CD8-positive, alpha-beta memory T cell (primary cell): Measurements from ENCODE around the gene KCNH3. TPM values are rescaled to one million over a fixed set of nuclear protein-coding genes. Genes with fewer than 3 reads are reported as not detected.
A peak's percentile ranks its signal among the peaks of the same experiment; 100 is the strongest.

Experiments used
- CTCF ChIA-PET: fragments of 350-600 bp; sonication (Branson Sonifier 250); formaldehyde crosslinking; loops from one replicate; lab custom pipeline; 2021; ENCODE audit warnings: antibody characterized with exemption; lab: Charles Lee
- POLR2A ChIA-PET: fragments of 350-600 bp; sonication (Branson Sonifier 250); formaldehyde crosslinking; loops from one replicate; lab custom pipeline; 2021; ENCODE audit warnings: antibody characterized with exemption; lab: Charles Lee
- DNase-seq, 5 donors: peaks; one replicate each; pipeline versions ENCODE4 v3.0.0 to v3.0.0-alpha.2; 2020 to 2022; ENCODE audit warnings: mixed read lengths in 1 of 5
- H3K27ac ChIP-seq: one replicate; pipeline ENCODE4 v1.7.0; 2013; ENCODE audit warnings: low read depth, mild to moderate bottlenecking, low read length, moderate library complexity
- H3K27me3 ChIP-seq: 2 replicates; pipeline ENCODE4 v1.7.0; 2013; ENCODE audit warnings: low read length, mild to moderate bottlenecking; ENCODE audit not compliant: insufficient read depth, poor library complexity, severe bottlenecking
- H3K36me3 ChIP-seq: 2 replicates; pipeline ENCODE4 v1.7.0; 2013; ENCODE audit warnings: mild to moderate bottlenecking, low read length, moderate library complexity; ENCODE audit not compliant: insufficient read depth
- H3K4me1 ChIP-seq: 2 replicates; pipeline ENCODE4 v1.7.0; 2013; ENCODE audit warnings: mild to moderate bottlenecking, low read length, moderate library complexity; ENCODE audit not compliant: insufficient read depth
- H3K4me3 ChIP-seq: 2 replicates; pipeline ENCODE4 v1.7.0; 2013; ENCODE audit warnings: mild to moderate bottlenecking, low read length
- H3K9me3 ChIP-seq: 2 replicates; pipeline ENCODE4 v1.7.0; 2013; ENCODE audit warnings: mild to moderate bottlenecking, low read length
- H3K27ac Mint-ChIP-seq, 8 donors: one replicate each; pipeline ENCODE4 v1.8.0; 2020 to 2021; ENCODE audit warnings: mixed read lengths in 8 of 8, mild to moderate bottlenecking in 6 of 8, inconsistent platforms in 3 of 8, moderate library complexity in 3 of 8
- H3K27me3 Mint-ChIP-seq, 2 donors: one replicate each; pipeline ENCODE4 v1.8.0; 2020 to 2021; ENCODE audit warnings: mixed read lengths in 2 of 2, mild to moderate bottlenecking in 1 of 2, moderate library complexity in 1 of 2
- H3K36me3 Mint-ChIP-seq, 3 donors: one replicate each; pipeline ENCODE4 v1.8.0; 2020 to 2021; ENCODE audit warnings: mixed read lengths in 3 of 3, inconsistent platforms in 1 of 3, mild to moderate bottlenecking in 1 of 3
- H3K4me1 Mint-ChIP-seq, 3 donors: one replicate each; pipeline ENCODE4 v1.8.0; 2020 to 2021; ENCODE audit warnings: mixed read lengths in 3 of 3, inconsistent platforms in 1 of 3, mild to moderate bottlenecking in 1 of 3
- H3K4me3 Mint-ChIP-seq, 7 donors: one replicate each; pipeline ENCODE4 v1.8.0; 2020 to 2021; ENCODE audit warnings: mixed read lengths in 7 of 7, mild to moderate bottlenecking in 6 of 7, moderate library complexity in 4 of 7, inconsistent platforms in 2 of 7
- H3K9me3 Mint-ChIP-seq, 5 donors: one replicate each; pipeline ENCODE4 v1.8.0; 2020 to 2022; ENCODE audit warnings: mixed read lengths in 5 of 5, mild to moderate bottlenecking in 3 of 5, moderate library complexity in 2 of 5, inconsistent platforms in 1 of 5
- polyA plus RNA-seq: library from polyadenylated mRNA; unstranded; fragments of 300-500 nt; fragmentation: Illumina TruSeq; gene quantifications from one replicate; pipeline ENCODE4 v1.2.3, GENCODE V29; 2021
- total RNA-seq, 2 experiments: library from RNA; stranded (reverse); gene quantifications; one replicate each; pipeline ENCODE4 v1.2.3, GENCODE V29; 2021

Gene KCNH3, protein sequence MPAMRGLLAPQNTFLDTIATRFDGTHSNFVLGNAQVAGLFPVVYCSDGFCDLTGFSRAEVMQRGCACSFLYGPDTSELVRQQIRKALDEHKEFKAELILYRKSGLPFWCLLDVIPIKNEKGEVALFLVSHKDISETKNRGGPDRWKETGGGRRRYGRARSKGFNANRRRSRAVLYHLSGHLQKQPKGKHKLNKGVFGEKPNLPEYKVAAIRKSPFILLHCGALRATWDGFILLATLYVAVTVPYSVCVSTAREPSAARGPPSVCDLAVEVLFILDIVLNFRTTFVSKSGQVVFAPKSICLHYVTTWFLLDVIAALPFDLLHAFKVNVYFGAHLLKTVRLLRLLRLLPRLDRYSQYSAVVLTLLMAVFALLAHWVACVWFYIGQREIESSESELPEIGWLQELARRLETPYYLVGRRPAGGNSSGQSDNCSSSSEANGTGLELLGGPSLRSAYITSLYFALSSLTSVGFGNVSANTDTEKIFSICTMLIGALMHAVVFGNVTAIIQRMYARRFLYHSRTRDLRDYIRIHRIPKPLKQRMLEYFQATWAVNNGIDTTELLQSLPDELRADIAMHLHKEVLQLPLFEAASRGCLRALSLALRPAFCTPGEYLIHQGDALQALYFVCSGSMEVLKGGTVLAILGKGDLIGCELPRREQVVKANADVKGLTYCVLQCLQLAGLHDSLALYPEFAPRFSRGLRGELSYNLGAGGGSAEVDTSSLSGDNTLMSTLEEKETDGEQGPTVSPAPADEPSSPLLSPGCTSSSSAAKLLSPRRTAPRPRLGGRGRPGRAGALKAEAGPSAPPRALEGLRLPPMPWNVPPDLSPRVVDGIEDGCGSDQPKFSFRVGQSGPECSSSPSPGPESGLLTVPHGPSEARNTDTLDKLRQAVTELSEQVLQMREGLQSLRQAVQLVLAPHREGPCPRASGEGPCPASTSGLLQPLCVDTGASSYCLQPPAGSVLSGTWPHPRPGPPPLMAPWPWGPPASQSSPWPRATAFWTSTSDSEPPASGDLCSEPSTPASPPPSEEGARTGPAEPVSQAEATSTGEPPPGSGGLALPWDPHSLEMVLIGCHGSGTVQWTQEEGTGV
- total RNA-seq: 1 to 10 TPM; 2.5 to 3.1 TPM
- polyA plus RNA-seq: 1.4 TPM

DNA sequence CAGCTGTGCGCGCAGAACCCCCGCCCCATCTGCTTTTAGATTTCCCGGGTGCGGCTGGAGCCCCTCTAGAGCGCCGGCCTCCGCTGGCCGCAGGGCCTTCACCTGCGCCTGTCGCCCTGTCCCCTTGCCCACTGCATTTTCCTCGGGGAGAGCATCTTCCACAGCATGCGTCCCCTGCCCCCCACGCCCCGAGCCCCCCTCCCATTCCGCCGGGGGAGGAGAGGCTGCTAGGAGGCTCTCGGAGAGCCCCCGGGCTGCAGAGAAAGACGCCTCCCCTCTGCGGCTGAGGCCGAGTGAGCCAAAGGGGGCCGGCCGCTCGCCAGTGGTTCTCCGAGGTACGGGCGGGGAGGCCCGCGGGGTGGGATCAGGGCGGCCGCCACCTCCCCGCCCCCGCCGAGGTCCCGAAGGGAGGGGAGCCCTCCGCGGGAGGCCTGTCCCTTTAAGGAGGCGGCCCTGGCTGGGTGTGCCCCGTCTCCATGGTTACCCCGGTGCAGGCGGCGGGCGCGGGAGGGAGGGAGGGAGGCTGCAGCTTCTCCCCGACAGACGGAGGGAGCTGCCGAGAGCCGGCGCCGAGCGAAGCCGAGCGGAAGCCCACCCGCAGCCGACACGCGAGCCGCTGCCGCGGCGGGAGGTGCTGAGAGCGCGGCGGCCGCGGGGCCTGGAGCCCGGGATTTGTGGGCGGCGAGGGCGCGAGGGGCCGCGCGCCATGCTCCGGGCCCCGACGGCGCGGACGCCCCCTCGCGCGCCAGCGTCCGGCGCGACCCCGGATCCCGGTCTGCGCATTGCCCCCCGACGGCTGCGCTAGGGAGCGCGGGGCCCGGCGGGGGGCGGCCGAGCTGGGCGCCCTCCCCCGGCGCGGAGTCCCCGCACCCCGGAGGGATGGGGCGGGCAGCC lies at the start of gene KCNH3:
KCNH3 (plus strand) TSS at position 521 of the 894 bp plus-strand sequence. CDS start 387 bp downstream, outside the sequence.
- no peaks in the 10 kb centered on the region for H3K36me3 Mint-ChIP-seq
- peak within 1 kb of the TSS in 7 of 8 donors; percentile 46 to 90 (median 68) for H3K27ac Mint-ChIP-seq
- Histone ChIP-seq H3K27me3 (no peaks in the 10 kb centered on the region), H3K4me3 (peak within 1 kb of the TSS; percentile 76), H3K27ac (no peak within 1 kb of the TSS), H3K4me1 (peaks cover 11% of the 10 kb centered on the region), H3K36me3 (no peaks in the 10 kb centered on the region), H3K9me3 (no peaks in the 10 kb centered on the region)
- peaks cover 3 to 10% of the 10 kb centered on the region in 2 donors for H3K27me3 Mint-ChIP-seq
- peaks cover 13 to 40% (median 17%) of the 10 kb centered on the region in 3 donors for H3K4me1 Mint-ChIP-seq
- POLR2A ChIA-PET: interaction anchor here (0.6 to 1.3 kb wide), 8 partner anchors 20 to 202 kb away, joined by 3 to 6 read pairs (median 4); partner anchors contain the start of genes SPATS2 and TMBIM6
- H3K4me3 Mint-ChIP-seq: peak within 1 kb of the TSS; percentile 71 to 92 (median 78)
- no peaks in the 10 kb centered on the region for H3K9me3 Mint-ChIP-seq
- peak; percentile 86 to 97 (median 87) for DNase-seq
- CTCF ChIA-PET: interaction anchor here (1.1 to 1.7 kb wide), 5 partner anchors 13 to 41 kb away, joined by 3 to 4 read pairs (median 4); no protein-coding TSS in a partner anchor

DNA sequence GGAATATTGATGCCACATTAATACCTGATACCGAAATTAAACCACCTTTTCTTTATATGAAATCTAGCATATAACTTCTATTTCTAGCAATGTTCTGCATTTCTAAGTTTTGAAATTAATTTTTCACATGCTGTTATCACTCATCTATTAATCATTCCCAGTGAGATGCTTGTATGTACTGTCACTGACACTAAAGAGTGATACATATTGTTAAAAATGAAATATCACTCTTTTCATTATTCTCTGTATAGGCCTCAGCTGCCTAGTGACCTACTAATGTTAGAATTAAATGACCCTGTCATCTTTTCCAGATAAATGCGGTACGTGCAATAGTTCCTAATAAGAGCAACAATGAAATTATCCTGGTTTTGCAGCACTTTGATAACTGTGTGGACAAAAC lies 49.7 kb upstream of the KCNH3 start:
- Mint-ChIP-seq H3K4me3 (no peak overlapping the region), H3K27me3 (no peaks in the 10 kb centered on the region), H3K4me1 (no peaks in the 10 kb centered on the region), H3K36me3 (peaks cover 0 to 16% (median 0%) of the 10 kb centered on the region in 3 donors), H3K27ac (no peak overlapping the region), H3K9me3 (no peaks in the 10 kb centered on the region)
- ChIA-PET CTCF (no interaction called here), POLR2A (no interaction called here)
- Histone ChIP-seq H3K36me3 (no peaks in the 10 kb centered on the region), H3K4me3 (no peak overlapping the region), H3K9me3 (no peaks in the 10 kb centered on the region), H3K27ac (no peak overlapping the region), H3K4me1 (no peaks in the 10 kb centered on the region), H3K27me3 (no peaks in the 10 kb centered on the region)
- no peak for DNase-seq

DNA sequence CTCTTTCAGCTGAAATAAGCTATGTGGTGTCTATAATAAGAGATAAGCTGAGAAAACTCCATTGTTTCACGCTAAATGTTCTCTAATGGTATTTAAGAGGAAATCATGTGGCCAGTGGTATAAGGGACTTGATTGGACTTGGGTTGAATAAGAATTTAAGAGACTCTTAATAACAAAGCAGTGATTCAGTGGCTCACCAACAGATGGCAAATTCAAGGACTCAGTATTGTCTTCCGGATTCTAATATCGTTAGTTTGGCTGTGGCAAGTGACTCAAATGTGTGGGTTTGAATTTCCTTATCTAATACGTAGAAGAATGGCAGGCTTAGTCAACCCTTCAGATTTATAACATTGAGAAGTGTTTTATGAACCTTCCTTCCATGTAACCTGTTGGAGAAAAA lies 49.1 kb upstream of the KCNH3 start:
- no peak overlapping the region for H3K4me3 ChIP-seq
- CTCF ChIA-PET: interaction anchor here (1.3 kb wide), 1 partner anchor 142 kb away, joined by 3 read pairs; no protein-coding TSS in a partner anchor
- H3K27me3 Mint-ChIP-seq: no peaks in the 10 kb centered on the region
- peaks cover 0 to 17% (median under 1%) of the 10 kb centered on the region in 3 donors for H3K36me3 Mint-ChIP-seq
- H3K27me3 ChIP-seq: no peaks in the 10 kb centered on the region
- no peak overlapping the region for H3K27ac Mint-ChIP-seq
- POLR2A ChIA-PET: no interaction called here
- H3K9me3 ChIP-seq: no peaks in the 10 kb centered on the region
- H3K4me1 Mint-ChIP-seq: no peaks in the 10 kb centered on the region
- no peaks in the 10 kb centered on the region for H3K9me3 Mint-ChIP-seq
- no peak overlapping the region for H3K4me3 Mint-ChIP-seq
- DNase-seq: no peak
- H3K4me1 ChIP-seq: no peaks in the 10 kb centered on the region
- no peaks in the 10 kb centered on the region for H3K36me3 ChIP-seq
- H3K27ac ChIP-seq: no peak overlapping the region

DNA sequence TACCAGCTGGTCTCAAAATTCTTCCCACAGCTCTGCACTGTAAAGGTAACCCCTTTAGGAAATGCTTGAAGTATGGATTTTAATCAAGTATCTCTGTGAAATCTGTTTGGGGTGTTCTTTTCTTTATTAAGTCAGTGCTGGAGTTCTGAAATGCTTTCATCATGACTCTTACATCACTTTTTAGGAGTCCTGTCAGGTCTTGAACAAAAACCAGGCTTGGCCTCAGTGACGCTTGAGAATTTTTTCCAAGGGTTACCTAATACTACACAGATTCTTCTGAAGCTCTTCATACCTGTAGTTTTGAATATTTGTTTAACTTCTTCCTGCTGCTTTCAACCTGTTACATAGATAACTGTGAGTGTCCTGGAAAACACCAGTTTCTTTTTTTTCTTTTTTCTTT lies 47.0 kb upstream of the KCNH3 start:
- H3K27ac Mint-ChIP-seq: no peak overlapping the region
- H3K4me1 ChIP-seq: no peaks in the 10 kb centered on the region
- H3K4me1 Mint-ChIP-seq: no peaks in the 10 kb centered on the region
- no peak overlapping the region for H3K27ac ChIP-seq
- no peak overlapping the region for H3K4me3 Mint-ChIP-seq
- no peaks in the 10 kb centered on the region for H3K27me3 Mint-ChIP-seq
- no peaks in the 10 kb centered on the region for H3K27me3 ChIP-seq
- no peaks in the 10 kb centered on the region for H3K9me3 Mint-ChIP-seq
- POLR2A ChIA-PET: interaction anchor here (0.6 kb wide), 1 partner anchor 11 kb away, joined by 5 read pairs; no protein-coding TSS in a partner anchor
- H3K36me3 Mint-ChIP-seq: peaks cover 0 to 25% (median 3%) of the 10 kb centered on the region in 3 donors
- no peak overlapping the region for H3K4me3 ChIP-seq
- DNase-seq: no peak
- H3K36me3 ChIP-seq: no peaks in the 10 kb centered on the region
- CTCF ChIA-PET: interaction anchor here (2.0 kb wide), 1 partner anchor 23 kb away, joined by 4 read pairs; no protein-coding TSS in a partner anchor
- no peaks in the 10 kb centered on the region for H3K9me3 ChIP-seq

DNA sequence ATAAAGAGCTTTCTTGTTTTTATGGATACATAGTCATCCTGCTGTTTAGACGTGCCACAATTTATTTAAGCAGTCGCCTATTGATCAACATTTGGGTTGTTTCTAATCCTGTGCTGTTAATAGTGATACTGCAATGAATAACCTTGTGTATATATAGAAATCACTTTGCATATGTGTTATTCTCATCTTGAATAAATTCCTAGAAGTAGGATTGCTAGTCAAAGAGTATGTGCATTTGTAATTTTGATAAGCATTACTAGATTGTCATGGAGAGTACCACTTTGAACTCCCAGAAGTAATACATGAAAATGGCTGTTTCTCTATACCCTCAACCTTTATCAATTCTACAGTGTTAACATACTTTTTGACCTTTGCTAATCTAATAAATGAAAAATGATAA lies 44.9 kb upstream of the KCNH3 start:
- Mint-ChIP-seq H3K9me3 (no peaks in the 10 kb centered on the region), H3K4me3 (no peak overlapping the region), H3K27ac (no peak overlapping the region), H3K27me3 (no peaks in the 10 kb centered on the region), H3K36me3 (peaks cover 0 to 29% (median 3%) of the 10 kb centered on the region in 3 donors), H3K4me1 (no peaks in the 10 kb centered on the region)
- Histone ChIP-seq H3K27ac (no peak overlapping the region), H3K27me3 (no peaks in the 10 kb centered on the region), H3K9me3 (no peaks in the 10 kb centered on the region), H3K4me3 (no peak overlapping the region), H3K36me3 (no peaks in the 10 kb centered on the region), H3K4me1 (no peaks in the 10 kb centered on the region)
- no peak for DNase-seq
- POLR2A ChIA-PET: no interaction called here
- CTCF ChIA-PET: interaction anchor here (2.0 kb wide), 1 partner anchor 21 kb away, joined by 4 read pairs; no protein-coding TSS in a partner anchor

DNA sequence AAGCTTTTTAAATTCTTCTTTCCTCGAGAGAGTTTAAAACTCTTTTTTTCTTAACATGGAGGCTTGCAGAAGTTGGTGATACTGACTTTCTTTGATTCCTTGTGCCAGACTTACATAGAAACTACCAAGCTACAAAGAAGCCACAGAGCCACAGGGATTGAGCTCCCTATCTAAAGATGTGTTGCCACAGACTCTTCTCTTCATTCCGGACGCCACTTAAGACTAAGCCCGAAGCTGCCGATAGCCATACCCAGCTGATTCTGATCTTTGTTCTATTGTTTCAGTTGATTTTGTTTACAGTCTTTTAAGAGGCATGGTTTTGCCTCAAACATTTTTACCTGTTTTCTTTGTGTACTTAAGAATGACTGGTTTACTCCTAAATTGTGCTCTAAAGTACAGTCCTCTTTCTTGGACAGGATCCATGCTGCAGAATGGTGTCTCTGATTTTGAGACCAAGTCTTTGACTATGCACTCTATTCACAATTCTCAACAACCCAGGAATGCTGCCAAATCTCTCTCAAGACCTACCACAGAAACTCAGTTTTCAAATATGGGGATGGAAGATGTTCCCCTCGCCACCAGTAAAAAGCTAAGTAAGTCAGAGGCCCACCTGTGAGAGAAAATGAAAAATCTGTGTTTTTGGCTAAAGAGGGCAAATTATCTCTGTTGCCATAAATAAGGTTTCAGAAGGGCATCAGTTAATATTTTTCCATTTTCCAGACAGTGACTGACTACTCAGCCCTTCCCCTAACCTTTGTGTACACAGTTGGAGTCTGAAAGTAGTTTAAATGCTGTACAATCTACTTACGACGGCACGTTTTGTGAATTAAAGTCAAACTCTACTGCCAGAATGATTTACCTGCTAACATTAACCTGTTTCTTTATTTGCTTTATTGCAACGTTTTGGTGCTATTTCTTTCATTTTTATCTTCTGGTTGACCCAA lies 42.1 kb upstream of the KCNH3 start:
- no peaks in the 10 kb centered on the region for H3K4me1 Mint-ChIP-seq
- ChIA-PET POLR2A (no interaction called here), CTCF (interaction anchor here (0.9 to 1.1 kb wide), 2 partner anchors 14 to 138 kb away, joined by 4 read pairs; no protein-coding TSS in a partner anchor)
- no peaks in the 10 kb centered on the region for H3K27me3 Mint-ChIP-seq
- H3K27me3 ChIP-seq: no peaks in the 10 kb centered on the region
- H3K4me3 Mint-ChIP-seq: no peak overlapping the region
- H3K36me3 Mint-ChIP-seq: peaks cover 0 to 25% (median 10%) of the 10 kb centered on the region in 3 donors
- H3K4me3 ChIP-seq: no peak overlapping the region
- H3K4me1 ChIP-seq: no peaks in the 10 kb centered on the region
- H3K27ac ChIP-seq: no peak overlapping the region
- peak overlapping the region in 1 of 8 donors; percentile 15 for H3K27ac Mint-ChIP-seq
- H3K9me3 Mint-ChIP-seq: no peaks in the 10 kb centered on the region
- DNase-seq: no peak
- H3K36me3 ChIP-seq: no peaks in the 10 kb centered on the region
- H3K9me3 ChIP-seq: no peaks in the 10 kb centered on the region
